ENCODE measurements around the gene TMEM37. TPM values are rescaled to one million over a fixed set of nuclear protein-coding genes. Genes with fewer than 3 reads are reported as not detected.

Gene TMEM37
- polyA plus RNA-seq, 1 experiment: 0.63 TPM

GRCh38 chr2:119480184-119480583, 48.5 kb downstream of the TMEM37 start:
- H3K4me3 ChIP-seq (ENCODE audit: low read depth, low read length): no peak overlapping the region
- CTCF ChIA-PET: interaction anchor here (0.8 to 8.6 kb wide), 5 partner anchors 9 to 77 kb away, joined by 3 to 112 read pairs (median 4); no protein-coding TSS in a partner anchor
- POLR2A ChIA-PET: no interaction called here
- no peak for DNase-seq (ENCODE audit: low read depth)
- H3K27me3 ChIP-seq (ENCODE audit: control insufficient read depth, insufficient read depth, low read length): peaks cover 2% of the 10 kb centered on the region
- H3K36me3 ChIP-seq (ENCODE audit: control insufficient read depth, insufficient read depth, low read length): no peaks in the 10 kb centered on the region
- TF ChIP-seq, protein P1, sequence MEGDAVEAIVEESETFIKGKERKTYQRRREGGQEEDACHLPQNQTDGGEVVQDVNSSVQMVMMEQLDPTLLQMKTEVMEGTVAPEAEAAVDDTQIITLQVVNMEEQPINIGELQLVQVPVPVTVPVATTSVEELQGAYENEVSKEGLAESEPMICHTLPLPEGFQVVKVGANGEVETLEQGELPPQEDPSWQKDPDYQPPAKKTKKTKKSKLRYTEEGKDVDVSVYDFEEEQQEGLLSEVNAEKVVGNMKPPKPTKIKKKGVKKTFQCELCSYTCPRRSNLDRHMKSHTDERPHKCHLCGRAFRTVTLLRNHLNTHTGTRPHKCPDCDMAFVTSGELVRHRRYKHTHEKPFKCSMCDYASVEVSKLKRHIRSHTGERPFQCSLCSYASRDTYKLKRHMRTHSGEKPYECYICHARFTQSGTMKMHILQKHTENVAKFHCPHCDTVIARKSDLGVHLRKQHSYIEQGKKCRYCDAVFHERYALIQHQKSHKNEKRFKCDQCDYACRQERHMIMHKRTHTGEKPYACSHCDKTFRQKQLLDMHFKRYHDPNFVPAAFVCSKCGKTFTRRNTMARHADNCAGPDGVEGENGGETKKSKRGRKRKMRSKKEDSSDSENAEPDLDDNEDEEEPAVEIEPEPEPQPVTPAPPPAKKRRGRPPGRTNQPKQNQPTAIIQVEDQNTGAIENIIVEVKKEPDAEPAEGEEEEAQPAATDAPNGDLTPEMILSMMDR (IDR thresholded peaks at IDR 0.05; ENCODE audit: insufficient read depth, low read depth, low read length): no peak

- H3K36me3 ChIP-seq (ENCODE audit: control insufficient read depth, insufficient read depth, low read length): no peaks in the 10 kb centered on the region
- peaks cover 2% of the 10 kb centered on the region for H3K27me3 ChIP-seq (ENCODE audit: control insufficient read depth, insufficient read depth, low read length)
- ChIA-PET POLR2A (no interaction called here), CTCF (interaction anchor here (0.8 to 8.6 kb wide), 6 partner anchors 8 to 78 kb away, joined by 3 to 112 read pairs (median 4); no protein-coding TSS in a partner anchor)
- TF ChIP-seq, protein P1 (IDR thresholded peaks at IDR 0.05; ENCODE audit: insufficient read depth, low read depth, low read length): no peak
- H3K4me3 ChIP-seq (ENCODE audit: low read depth, low read length): no peak overlapping the region
- DNase-seq (ENCODE audit: low read depth): no peak
Observed at GRCh38 chr2:119480718-119481142, 49.1 kb downstream of the TMEM37 start.

- no peak overlapping the region for H3K4me3 ChIP-seq (ENCODE audit: low read depth, low read length)
- DNase-seq (ENCODE audit: low read depth): no peak
- TF ChIP-seq, protein P1 (IDR thresholded peaks at IDR 0.05; ENCODE audit: insufficient read depth, low read depth, low read length): no peak
- H3K36me3 ChIP-seq (ENCODE audit: control insufficient read depth, insufficient read depth, low read length): no peaks in the 10 kb centered on the region
- H3K27me3 ChIP-seq (ENCODE audit: control insufficient read depth, insufficient read depth, low read length): peaks cover 2% of the 10 kb centered on the region
- ChIA-PET POLR2A (no interaction called here), CTCF (interaction anchor here (1.5 to 8.6 kb wide), 2 partner anchors 8 to 79 kb away, joined by 4 to 112 read pairs; no protein-coding TSS in a partner anchor)
Observed at GRCh38 chr2:119481501-119482455, 50.1 kb downstream of the TMEM37 start.

GRCh38 chr2:119482481-119483394, 51.1 kb downstream of the TMEM37 start:
- DNase-seq (ENCODE audit: low read depth): no peak

More at GRCh38 chr2:119482481-119483394, 51.1 kb downstream of the TMEM37 start:
- H3K4me3 ChIP-seq (ENCODE audit: low read depth, low read length): no peak overlapping the region
- ChIA-PET POLR2A (no interaction called here), CTCF (interaction anchor here (0.6 to 1.5 kb wide), 4 partner anchors 7 to 323 kb away, joined by 3 to 5 read pairs (median 4); no protein-coding TSS in a partner anchor)
- TF ChIP-seq, protein P1 (IDR thresholded peaks at IDR 0.05; ENCODE audit: insufficient read depth, low read depth, low read length): no peak
- H3K36me3 ChIP-seq (ENCODE audit: control insufficient read depth, insufficient read depth, low read length): no peaks in the 10 kb centered on the region
- H3K27me3 ChIP-seq (ENCODE audit: control insufficient read depth, insufficient read depth, low read length): no peaks in the 10 kb centered on the region; the same call in 1 of the 2 replicates

Data from BJ (cell line).